HepG2 (cell line): ENCODE data around the gene RCBTB2. TPM values are rescaled to one million over a fixed set of nuclear protein-coding genes. Genes with fewer than 3 reads are reported as not detected.

Experiments used
- ATF7 ChIP-seq, 2 experiments: fragments of 450-650 bp in 1 of 2; sonication (generic) in 1 of 2; formaldehyde crosslinking in 1 of 2; IDR thresholded peaks; 2 replicates each; pipeline versions ENCODE4 v1.4.0 to v1.6.1; 2016 to 2020; ENCODE audit warnings: antibody characterized with exemption in 1 of 2, mild to moderate bottlenecking in 1 of 2, missing genetic modification reagents in 1 of 2
- BRCA1 ChIP-seq: sonication (generic); formaldehyde crosslinking; IDR thresholded peaks from 2 replicates; pipeline ENCODE4 v1.4.0; 2020; ENCODE audit warnings: missing genetic modification reagents
- CBX5 ChIP-seq: sonication (generic); formaldehyde crosslinking; IDR thresholded peaks from 2 replicates; pipeline ENCODE4 v1.4.0; 2020; ENCODE audit warnings: missing genetic modification reagents, borderline replicate concordance
- KAT7 ChIP-seq: IDR thresholded peaks from 2 replicates; pipeline ENCODE4 v1.6.1; 2018; ENCODE audit warnings: borderline replicate concordance, missing compliant biosample characterization
- LCORL ChIP-seq, 2 experiments: fragments of 450-650 bp in 1 of 2; sonication (generic) in 1 of 2; formaldehyde crosslinking in 1 of 2; IDR thresholded peaks; 2 replicates each; pipeline versions ENCODE4 v1.5.0 to v1.6.1; 2017 to 2020; ENCODE audit warnings: antibody characterized with exemption in 1 of 2, missing genetic modification reagents in 1 of 2
- MIER2 ChIP-seq: IDR thresholded peaks from 2 replicates; pipeline ENCODE4 v1.6.1; 2016; ENCODE audit warnings: missing biosample characterization, missing genetic modification reagents
- NFYB ChIP-seq: sonication (generic); formaldehyde crosslinking; IDR thresholded peaks from 2 replicates; pipeline ENCODE4 v1.4.0; 2020; ENCODE audit warnings: missing genetic modification reagents
- SNAI1 ChIP-seq: sonication (generic); formaldehyde crosslinking; IDR thresholded peaks from 2 replicates; pipeline ENCODE4 v1.5.0; 2020; ENCODE audit warnings: mild to moderate bottlenecking, missing genetic modification reagents, borderline replicate concordance
- SNAPC2 ChIP-seq: sonication (generic); formaldehyde crosslinking; IDR thresholded peaks from 2 replicates; pipeline ENCODE4 v1.8.1; 2022; ENCODE audit warnings: mild to moderate bottlenecking, missing genetic modification reagents
- TAF1 ChIP-seq: sonication (generic); formaldehyde crosslinking; IDR thresholded peaks from 2 replicates; pipeline ENCODE4 v1.4.0; 2020; ENCODE audit warnings: missing genetic modification reagents
- TEAD3 ChIP-seq: optimal IDR thresholded peaks from 2 replicates; pipeline ENCODE3; 2016; ENCODE audit warnings: borderline replicate concordance
- ZFP62 ChIP-seq: sonication (generic); formaldehyde crosslinking; IDR thresholded peaks from 2 replicates; pipeline ENCODE4 v1.4.0; 2020; ENCODE audit warnings: missing genetic modification reagents
- ZNF138 ChIP-seq: sonication (generic); formaldehyde crosslinking; IDR thresholded peaks from 2 replicates; pipeline ENCODE4 v1.5.0; 2020; ENCODE audit warnings: mild to moderate bottlenecking, low read depth, missing genetic modification reagents
- ZNF660 ChIP-seq: sonication (generic); formaldehyde crosslinking; IDR thresholded peaks from 2 replicates; pipeline ENCODE4 v1.5.1; 2020; ENCODE audit warnings: mild to moderate bottlenecking, low read depth, missing genetic modification reagents, borderline replicate concordance
- polyA plus RNA-seq, 8 experiments: library from polyadenylated mRNA; depleted of rRNA in 3 of 8; stranded (reverse) in 7 of 8; unstranded in 1 of 8; fragments of >200 nt; fragmentation: Illumina TruSeq in 4 of 8; extraction: Trizol in 4 of 8; gene quantifications; 2 replicates each; pipeline versions ENCODE4 v1.2.1 to v1.2.3, GENCODE V29; 2011 to 2016; ENCODE audit warnings: low read depth in 4 of 8, missing spikeins in 1 of 8, mixed read lengths in 1 of 8; ENCODE audit not compliant: insufficient read depth in 1 of 8
- total RNA-seq, 5 experiments: library from RNA; depleted of rRNA; stranded (reverse); fragments of >200 nt; fragmentation: Illumina TruSeq; extraction: Trizol; gene quantifications; 2 replicates each; pipeline ENCODE4 v1.2.3, GENCODE V29; 2016; ENCODE audit warnings: low read depth in 1 of 5
- TF ChIP-seq, protein P1 (sequence below): sonication (generic); formaldehyde crosslinking; IDR thresholded peaks from 2 replicates; pipeline ENCODE4 v1.4.0; 2020; ENCODE audit warnings: missing genetic modification reagents
- TF ChIP-seq, protein P2 (sequence below): sonication (generic); formaldehyde crosslinking; IDR thresholded peaks from 2 replicates; pipeline ENCODE4 v1.5.1; 2020; ENCODE audit warnings: missing genetic modification reagents, mild to moderate bottlenecking, borderline replicate concordance
- TF ChIP-seq, protein P3 (sequence below): sonication (generic); formaldehyde crosslinking; IDR thresholded peaks from 2 replicates; pipeline ENCODE4 v1.4.0; 2020; ENCODE audit warnings: mild to moderate bottlenecking, low read depth, missing genetic modification reagents
- TF ChIP-seq, protein P4 (sequence below): sonication (generic); formaldehyde crosslinking; IDR thresholded peaks from 2 replicates; pipeline ENCODE4 v1.4.0; 2020; ENCODE audit warnings: missing genetic modification reagents
- TF ChIP-seq, protein P5 (sequence below): sonication (generic); formaldehyde crosslinking; IDR thresholded peaks from 2 replicates; pipeline ENCODE4 v1.4.0; 2020; ENCODE audit warnings: low read depth, missing genetic modification reagents

Gene RCBTB2
- total and polyA plus RNA-seq, 2 of the 13 experiments (the other 11 are each of a cell fraction or from before 2014, with no cell fraction given) = 1.9 to 2.7 TPM

DNA sequence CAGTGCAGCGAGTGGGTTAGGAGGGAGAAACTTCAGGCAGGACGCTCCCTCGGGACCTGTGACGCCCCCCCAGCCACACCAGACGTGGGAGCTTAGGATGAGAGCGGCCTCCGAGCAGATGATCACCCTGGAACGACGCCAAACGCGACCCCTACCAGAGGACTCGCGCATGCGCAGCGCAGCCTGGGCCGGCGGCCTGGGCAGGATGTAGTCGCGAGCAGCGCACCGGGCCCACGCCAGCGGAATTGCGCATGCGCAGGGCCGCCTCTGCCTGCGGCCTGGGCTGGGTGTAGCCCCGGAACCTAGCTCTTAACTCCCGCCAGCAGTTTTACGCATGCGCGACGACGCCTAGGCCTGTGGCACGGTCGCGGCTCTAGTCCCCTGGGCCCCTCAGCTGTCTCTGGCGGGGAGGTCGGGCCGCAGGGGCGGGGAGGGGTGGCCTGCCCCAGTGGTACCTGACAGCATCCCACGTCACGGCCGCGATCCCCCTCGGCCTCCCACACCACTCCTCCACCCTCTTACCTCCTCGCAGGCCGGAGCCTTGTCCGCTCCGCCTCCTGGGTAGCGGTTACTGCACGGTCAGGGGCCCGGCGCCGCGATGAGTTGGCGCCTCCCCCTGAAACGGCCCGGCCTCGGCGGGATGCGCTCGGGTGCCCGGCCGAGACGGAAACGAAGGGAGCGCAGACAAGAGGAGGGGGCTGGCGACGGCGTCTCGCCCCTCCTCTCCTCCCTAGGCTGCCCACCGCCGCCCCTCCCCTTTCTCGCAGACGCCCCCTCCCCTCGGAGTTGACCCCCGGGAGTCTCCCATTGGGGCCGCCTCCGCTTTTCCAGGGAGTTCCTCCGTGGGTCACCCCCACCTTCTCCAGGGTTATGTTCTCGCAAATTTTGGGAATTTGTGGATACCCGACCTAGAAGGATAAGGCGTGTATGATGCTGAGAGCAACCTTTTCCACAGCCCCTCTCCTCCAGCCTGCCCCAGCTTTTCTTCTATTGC lies at the start of gene RCBTB2 (continued):
- peak; percentile 51; the same call in 1 of the 2 replicates for TF ChIP-seq MIER2 (CRISPR knock-in tag)
- peak; percentile 79 for TF ChIP-seq TAF1 (CRISPR knock-in tag)
- TF ChIP-seq, protein P1, sequence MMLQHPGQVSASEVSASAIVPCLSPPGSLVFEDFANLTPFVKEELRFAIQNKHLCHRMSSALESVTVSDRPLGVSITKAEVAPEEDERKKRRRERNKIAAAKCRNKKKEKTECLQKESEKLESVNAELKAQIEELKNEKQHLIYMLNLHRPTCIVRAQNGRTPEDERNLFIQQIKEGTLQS (CRISPR knock-in tag) = no peak
- no peak for TF ChIP-seq ATF7 (IDR thresholded peaks at IDR 0.05)
- TF ChIP-seq ATF7 (CRISPR knock-in tag; IDR thresholded peaks at IDR 0.05) = 0 out of 2 replicates have a peak, but pooled peaks have one; percentile 38
- peak; percentile 90 for TF ChIP-seq BRCA1
- 0 out of 2 replicates have a peak, but pooled peaks have one; percentile 13 for TF ChIP-seq NFYB (CRISPR knock-in tag)
- TF ChIP-seq LCORL (IDR thresholded peaks at IDR 0.05) = 0 out of 2 replicates have a peak, but pooled peaks have one; percentile 38
- TF ChIP-seq LCORL (CRISPR knock-in tag; IDR thresholded peaks at IDR 0.05) = 0 out of 2 replicates have a peak, but pooled peaks have one; percentile 48
- peak; percentile 85; the same call in 1 of the 2 replicates for TF ChIP-seq CBX5 (CRISPR knock-in tag)
- TF ChIP-seq ZNF660 = no peak
- no peak for TF ChIP-seq TEAD3
- TF ChIP-seq, protein P2, sequence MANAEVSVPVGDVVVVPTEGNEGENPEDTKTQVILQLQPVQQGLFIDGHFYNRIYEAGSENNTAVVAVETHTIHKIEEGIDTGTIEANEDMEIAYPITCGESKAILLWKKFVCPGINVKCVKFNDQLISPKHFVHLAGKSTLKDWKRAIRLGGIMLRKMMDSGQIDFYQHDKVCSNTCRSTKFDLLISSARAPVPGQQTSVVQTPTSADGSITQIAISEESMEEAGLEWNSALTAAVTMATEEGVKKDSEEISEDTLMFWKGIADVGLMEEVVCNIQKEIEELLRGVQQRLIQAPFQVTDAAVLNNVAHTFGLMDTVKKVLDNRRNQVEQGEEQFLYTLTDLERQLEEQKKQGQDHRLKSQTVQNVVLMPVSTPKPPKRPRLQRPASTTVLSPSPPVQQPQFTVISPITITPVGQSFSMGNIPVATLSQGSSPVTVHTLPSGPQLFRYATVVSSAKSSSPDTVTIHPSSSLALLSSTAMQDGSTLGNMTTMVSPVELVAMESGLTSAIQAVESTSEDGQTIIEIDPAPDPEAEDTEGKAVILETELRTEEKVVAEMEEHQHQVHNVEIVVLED (CRISPR knock-in tag) = peak; percentile 64; the same call in 1 of the 2 replicates
- TF ChIP-seq KAT7 (CRISPR knock-in tag) = peak; percentile 24; the same call in 1 of the 2 replicates
- TF ChIP-seq SNAPC2 = peak; percentile 86
- TF ChIP-seq, protein P3, sequence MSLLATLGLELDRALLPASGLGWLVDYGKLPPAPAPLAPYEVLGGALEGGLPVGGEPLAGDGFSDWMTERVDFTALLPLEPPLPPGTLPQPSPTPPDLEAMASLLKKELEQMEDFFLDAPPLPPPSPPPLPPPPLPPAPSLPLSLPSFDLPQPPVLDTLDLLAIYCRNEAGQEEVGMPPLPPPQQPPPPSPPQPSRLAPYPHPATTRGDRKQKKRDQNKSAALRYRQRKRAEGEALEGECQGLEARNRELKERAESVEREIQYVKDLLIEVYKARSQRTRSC = no peak
- peak; percentile 76; the same call in 1 of the 2 replicates for TF ChIP-seq SNAI1 (CRISPR knock-in tag)
- TF ChIP-seq, protein P4, sequence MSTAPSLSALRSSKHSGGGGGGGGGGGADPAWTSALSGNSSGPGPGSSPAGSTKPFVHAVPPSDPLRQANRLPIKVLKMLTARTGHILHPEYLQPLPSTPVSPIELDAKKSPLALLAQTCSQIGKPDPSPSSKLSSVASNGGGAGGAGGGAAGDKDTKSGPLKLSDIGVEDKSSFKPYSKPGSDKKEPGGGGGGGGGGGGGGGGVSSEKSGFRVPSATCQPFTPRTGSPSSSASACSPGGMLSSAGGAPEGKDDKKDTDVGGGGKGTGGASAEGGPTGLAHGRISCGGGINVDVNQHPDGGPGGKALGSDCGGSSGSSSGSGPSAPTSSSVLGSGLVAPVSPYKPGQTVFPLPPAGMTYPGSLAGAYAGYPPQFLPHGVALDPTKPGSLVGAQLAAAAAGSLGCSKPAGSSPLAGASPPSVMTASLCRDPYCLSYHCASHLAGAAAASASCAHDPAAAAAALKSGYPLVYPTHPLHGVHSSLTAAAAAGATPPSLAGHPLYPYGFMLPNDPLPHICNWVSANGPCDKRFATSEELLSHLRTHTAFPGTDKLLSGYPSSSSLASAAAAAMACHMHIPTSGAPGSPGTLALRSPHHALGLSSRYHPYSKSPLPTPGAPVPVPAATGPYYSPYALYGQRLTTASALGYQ = peak; percentile 70
- TF ChIP-seq, protein P5, sequence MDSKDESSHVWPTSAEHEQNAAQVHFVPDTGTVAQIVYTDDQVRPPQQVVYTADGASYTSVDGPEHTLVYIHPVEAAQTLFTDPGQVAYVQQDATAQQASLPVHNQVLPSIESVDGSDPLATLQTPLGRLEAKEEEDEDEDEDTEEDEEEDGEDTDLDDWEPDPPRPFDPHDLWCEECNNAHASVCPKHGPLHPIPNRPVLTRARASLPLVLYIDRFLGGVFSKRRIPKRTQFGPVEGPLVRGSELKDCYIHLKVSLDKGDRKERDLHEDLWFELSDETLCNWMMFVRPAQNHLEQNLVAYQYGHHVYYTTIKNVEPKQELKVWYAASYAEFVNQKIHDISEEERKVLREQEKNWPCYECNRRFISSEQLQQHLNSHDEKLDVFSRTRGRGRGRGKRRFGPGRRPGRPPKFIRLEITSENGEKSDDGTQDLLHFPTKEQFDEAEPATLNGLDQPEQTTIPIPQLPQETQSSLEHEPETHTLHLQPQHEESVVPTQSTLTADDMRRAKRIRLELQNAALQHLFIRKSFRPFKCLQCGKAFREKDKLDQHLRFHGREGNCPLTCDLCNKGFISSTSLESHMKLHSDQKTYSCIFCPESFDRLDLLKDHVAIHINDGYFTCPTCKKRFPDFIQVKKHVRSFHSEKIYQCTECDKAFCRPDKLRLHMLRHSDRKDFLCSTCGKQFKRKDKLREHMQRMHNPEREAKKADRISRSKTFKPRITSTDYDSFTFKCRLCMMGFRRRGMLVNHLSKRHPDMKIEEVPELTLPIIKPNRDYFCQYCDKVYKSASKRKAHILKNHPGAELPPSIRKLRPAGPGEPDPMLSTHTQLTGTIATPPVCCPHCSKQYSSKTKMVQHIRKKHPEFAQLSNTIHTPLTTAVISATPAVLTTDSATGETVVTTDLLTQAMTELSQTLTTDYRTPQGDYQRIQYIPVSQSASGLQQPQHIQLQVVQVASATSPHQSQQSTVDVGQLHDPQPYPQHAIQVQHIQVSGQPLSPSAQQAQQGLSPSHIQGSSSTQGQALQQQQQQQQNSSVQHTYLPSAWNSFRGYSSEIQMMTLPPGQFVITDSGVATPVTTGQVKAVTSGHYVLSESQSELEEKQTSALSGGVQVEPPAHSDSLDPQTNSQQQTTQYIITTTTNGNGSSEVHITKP (CRISPR knock-in tag) = 0 out of 2 replicates have a peak, but pooled peaks have one; percentile 15
- no peak for TF ChIP-seq ZFP62 (CRISPR knock-in tag)
- peak; percentile 77 for TF ChIP-seq ZNF138 (CRISPR knock-in tag)
